ENCODE results near the gene TAAR9. TPM values are rescaled to one million over a fixed set of nuclear protein-coding genes. Genes with fewer than 3 reads are reported as not detected.

The TAAR9 gene, protein sequence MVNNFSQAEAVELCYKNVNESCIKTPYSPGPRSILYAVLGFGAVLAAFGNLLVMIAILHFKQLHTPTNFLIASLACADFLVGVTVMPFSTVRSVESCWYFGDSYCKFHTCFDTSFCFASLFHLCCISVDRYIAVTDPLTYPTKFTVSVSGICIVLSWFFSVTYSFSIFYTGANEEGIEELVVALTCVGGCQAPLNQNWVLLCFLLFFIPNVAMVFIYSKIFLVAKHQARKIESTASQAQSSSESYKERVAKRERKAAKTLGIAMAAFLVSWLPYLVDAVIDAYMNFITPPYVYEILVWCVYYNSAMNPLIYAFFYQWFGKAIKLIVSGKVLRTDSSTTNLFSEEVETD
- total RNA-seq = not detected

DNA sequence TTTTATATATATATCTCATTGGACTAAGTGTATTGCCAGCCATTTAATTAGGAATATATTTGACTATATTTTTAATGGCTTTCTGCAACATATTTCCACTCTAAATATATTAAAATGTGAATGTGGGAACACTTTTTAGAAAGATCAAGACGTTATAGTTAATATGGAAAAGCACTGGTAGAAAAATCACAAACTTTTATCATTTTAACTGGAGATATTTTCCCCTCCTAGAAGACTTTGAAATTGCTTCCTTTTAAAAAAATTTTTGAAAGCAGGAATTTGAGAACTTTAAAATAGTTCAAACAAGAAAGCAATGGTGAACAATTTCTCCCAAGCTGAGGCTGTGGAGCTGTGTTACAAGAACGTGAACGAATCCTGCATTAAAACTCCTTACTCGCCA, at the start of gene TAAR9:
Gene TAAR9 (plus strand): TSS at position 301 of the 400 bp plus-strand sequence. CDS start 13 bp downstream, at position 314.

DNA sequence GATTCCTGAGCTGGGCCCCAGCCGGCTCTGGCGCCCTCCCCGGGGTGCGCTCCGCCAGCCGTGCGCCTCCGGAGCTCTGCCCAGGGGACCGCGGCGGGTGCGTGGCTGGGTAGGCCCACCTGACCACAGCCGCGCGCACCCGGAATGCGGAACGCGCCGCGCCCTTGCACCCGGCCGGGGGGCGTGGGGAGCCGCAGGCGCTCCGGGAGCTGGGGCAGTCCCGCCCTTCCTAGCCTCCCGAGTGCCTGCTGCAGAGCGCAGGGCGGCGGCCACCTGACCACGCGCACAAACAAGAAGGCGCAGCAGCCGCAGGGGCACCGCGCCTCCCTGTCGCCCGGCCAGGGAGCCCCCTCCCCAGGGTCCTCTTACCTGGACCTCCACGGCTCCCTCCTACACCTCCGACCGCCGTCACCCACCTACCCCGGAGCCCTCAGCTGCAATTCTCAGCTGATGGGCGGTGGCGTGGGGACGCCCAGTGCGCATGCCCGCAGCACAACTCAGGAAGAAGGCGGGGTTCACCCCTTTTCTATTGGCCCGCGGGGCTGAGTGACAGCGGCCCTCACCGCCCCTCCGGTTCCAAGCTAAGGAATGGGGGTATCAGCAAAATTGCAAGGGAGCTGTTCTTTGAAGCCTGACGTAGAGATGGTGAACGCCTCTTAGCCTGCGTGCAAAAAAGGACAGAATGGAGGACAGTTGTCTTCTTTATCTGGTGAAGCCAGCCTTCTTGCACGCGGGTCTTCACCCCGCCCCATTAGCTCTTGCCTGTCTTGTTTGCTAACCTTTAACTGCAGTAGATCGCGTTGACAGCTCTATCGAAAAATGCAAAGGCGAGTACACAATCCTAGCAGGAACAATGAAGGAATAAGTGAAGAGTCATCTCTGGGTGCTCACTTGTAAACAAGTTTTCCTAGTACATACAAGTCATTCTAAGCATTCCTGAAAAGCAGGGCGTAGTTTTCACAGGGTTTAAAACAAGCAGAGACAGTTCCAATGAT, 25.1 kb upstream of the TAAR9 start, which contains the start of gene STX7:
Gene STX7 (minus strand): TSS at position 479 of the 995 bp plus-strand sequence. CDS start 9,586 bp downstream, outside the sequence.

DNA sequence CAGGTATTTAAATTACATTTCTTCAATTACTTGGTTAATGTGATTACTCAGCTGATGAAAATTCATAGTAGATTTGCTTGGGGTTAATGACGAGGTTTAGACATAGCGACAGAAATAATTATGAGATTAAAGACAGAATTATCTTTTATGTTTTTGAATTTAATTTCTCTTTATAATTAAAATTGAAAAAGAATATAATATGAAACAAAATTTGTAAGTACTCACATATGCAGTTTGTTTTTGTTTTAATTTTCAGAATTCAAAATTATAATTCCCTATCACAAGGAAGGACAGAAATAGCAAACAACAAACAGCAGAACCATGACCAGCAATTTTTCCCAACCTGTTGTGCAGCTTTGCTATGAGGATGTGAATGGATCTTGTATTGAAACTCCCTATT, 14.3 kb downstream of the TAAR9 start, which contains the start of gene TAAR8:
Gene TAAR8 (plus strand): TSS at position 301 of the 400 bp plus-strand sequence. CDS start 21 bp downstream, at position 322.

DNA sequence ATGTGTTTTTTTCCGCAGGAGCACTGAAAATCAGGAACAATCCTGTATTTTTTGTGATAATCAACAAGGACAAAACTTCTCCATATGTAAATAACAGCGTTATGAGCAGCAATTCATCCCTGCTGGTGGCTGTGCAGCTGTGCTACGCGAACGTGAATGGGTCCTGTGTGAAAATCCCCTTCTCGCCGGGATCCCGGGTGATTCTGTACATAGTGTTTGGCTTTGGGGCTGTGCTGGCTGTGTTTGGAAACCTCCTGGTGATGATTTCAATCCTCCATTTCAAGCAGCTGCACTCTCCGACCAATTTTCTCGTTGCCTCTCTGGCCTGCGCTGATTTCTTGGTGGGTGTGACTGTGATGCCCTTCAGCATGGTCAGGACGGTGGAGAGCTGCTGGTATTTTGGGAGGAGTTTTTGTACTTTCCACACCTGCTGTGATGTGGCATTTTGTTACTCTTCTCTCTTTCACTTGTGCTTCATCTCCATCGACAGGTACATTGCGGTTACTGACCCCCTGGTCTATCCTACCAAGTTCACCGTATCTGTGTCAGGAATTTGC, 32.2 kb downstream of the TAAR9 start, which contains the start of gene TAAR6:
Gene TAAR6 (plus strand): TSS at position 102 of the 557 bp plus-strand sequence. CDS start 0 bp downstream, at position 102.

Other genes with a start within 250 kb of the TAAR9 start
- 16.7 TPM for gene MOXD1, start 136.8 kb upstream of the TAAR9 start, total RNA-seq
- 57.7 TPM for gene STX7, start 25.2 kb upstream of the TAAR9 start, total RNA-seq
- not detected for gene TAAR8, start 14.4 kb downstream of the TAAR9 start, total RNA-seq
- gene TAAR6, start 32.0 kb downstream of the TAAR9 start, total RNA-seq = not detected
- gene TAAR5, start 51.5 kb downstream of the TAAR9 start, total RNA-seq = not detected
- gene TAAR2, start 86.0 kb downstream of the TAAR9 start, total RNA-seq = not detected
- not detected for gene TAAR1, start 120.9 kb downstream of the TAAR9 start, total RNA-seq
- gene VNN1, start 175.8 kb downstream of the TAAR9 start, total RNA-seq = 0.82 TPM
- gene VNN2, start 219.6 kb downstream of the TAAR9 start, total RNA-seq = 9.0 TPM

All from camera-type eye (tissue), 1 donor.